Liver (tissue), 3 donors: ENCODE data around the gene PABPC5.

ENCODE experiments used
- EGR1 ChIP-seq, 2 donors: IDR thresholded peaks; 2 replicates each; pipeline ENCODE4 v1.6.1; 2016 to 2018; ENCODE audit warnings: antibody characterized with exemption in 2 of 2, low read depth in 2 of 2
- GABPA ChIP-seq, 2 donors: IDR thresholded peaks in 1 of 2; conservative IDR thresholded peaks in 1 of 2; 2 replicates each; pipeline ENCODE4 v1.6.1; 2016; ENCODE audit warnings: antibody characterized with exemption in 2 of 2, mild to moderate bottlenecking in 1 of 2, moderate library complexity in 1 of 2
- HNF4A ChIP-seq, 2 donors: conservative IDR thresholded peaks; 2 replicates each; pipeline ENCODE4 v1.6.1; 2016; ENCODE audit warnings: antibody characterized with exemption in 2 of 2, mild to moderate bottlenecking in 2 of 2
- JUND ChIP-seq, 2 donors: IDR thresholded peaks; 2 replicates each; pipeline ENCODE4 v1.6.1; 2016; ENCODE audit warnings: antibody characterized with exemption in 2 of 2
- NR2F2 ChIP-seq: IDR thresholded peaks from 2 replicates; pipeline ENCODE4 v1.6.1; 2016; ENCODE audit warnings: antibody characterized with exemption
- RAD21 ChIP-seq, 2 donors: IDR thresholded peaks; 2 replicates each; pipeline ENCODE4 v1.6.1; 2016; ENCODE audit warnings: antibody characterized with exemption in 2 of 2, mild to moderate bottlenecking in 2 of 2
- SP1 ChIP-seq: IDR thresholded peaks from 2 replicates; pipeline ENCODE4 v1.6.1; 2018; ENCODE audit warnings: antibody characterized with exemption, mild to moderate bottlenecking
- TAF1 ChIP-seq: conservative IDR thresholded peaks from 2 replicates; pipeline ENCODE4 v1.6.1; 2016; ENCODE audit warnings: antibody characterized with exemption, mild to moderate bottlenecking
- YY1 ChIP-seq: IDR thresholded peaks from 2 replicates; pipeline ENCODE4 v1.6.1; 2016; ENCODE audit warnings: antibody characterized with exemption, mild to moderate bottlenecking
- TF ChIP-seq, protein P1 (sequence below): fragments of 150-350 bp; IDR thresholded peaks from 2 replicates; pipeline ENCODE4 v1.5.1; 2017; ENCODE audit warnings: improper control_type of control experiment, low read depth, low read length; ENCODE audit not compliant: missing input control
- TF ChIP-seq, protein P2 (sequence below): IDR thresholded peaks from 2 replicates; pipeline ENCODE4 v1.6.1; 2016; ENCODE audit warnings: antibody characterized with exemption
- TF ChIP-seq, protein P3 (sequence below): IDR thresholded peaks from 2 replicates; pipeline ENCODE4 v1.6.1; 2016; ENCODE audit warnings: antibody characterized with exemption
- TF ChIP-seq, protein P4 (sequence below): IDR thresholded peaks from 2 replicates; pipeline ENCODE4 v1.6.1; 2016; ENCODE audit warnings: antibody characterized with exemption, mild to moderate bottlenecking
- donor health status: healthy.
- donor health status: healthy.

DNA sequence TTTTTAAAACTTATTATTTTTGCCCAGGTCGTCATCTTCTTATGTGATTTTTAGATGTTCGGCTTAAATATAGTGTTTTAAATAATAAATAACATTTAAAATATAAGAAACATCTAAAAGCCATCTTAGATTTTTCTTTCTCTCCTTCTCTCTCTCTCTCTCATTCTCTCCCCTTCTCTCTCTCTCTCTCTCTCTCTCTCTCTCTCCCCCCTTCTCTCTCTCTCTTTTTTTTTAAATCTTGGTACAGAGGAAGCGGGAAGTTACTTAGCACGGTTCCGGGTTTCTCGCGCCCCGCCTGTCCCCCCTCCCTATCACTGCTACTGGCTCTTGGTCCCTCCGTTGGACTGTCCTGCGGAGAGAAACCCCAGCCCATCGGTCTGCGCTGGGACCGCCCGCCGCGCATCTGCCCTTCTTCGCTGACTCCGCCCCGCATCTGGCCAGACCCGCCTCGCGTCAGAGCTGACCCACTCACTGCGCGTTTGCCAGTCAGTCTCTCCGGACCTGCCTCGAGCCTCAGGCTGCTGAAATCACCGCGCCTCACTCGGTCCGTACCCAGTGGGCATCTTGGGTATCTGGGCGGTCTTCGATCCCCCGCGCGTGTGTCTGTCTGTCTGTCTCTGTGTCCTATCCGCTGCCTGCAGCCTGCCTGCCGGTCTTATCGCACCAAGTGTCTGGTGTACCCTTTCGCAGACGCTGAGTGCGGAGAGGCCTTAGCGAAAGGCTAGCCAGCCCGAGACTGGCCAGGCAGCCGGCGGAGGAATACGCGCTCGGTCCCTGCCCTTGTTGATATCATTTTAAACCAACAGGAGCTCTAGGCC, at the start of gene PABPC5:
- TF ChIP-seq, protein P1, sequence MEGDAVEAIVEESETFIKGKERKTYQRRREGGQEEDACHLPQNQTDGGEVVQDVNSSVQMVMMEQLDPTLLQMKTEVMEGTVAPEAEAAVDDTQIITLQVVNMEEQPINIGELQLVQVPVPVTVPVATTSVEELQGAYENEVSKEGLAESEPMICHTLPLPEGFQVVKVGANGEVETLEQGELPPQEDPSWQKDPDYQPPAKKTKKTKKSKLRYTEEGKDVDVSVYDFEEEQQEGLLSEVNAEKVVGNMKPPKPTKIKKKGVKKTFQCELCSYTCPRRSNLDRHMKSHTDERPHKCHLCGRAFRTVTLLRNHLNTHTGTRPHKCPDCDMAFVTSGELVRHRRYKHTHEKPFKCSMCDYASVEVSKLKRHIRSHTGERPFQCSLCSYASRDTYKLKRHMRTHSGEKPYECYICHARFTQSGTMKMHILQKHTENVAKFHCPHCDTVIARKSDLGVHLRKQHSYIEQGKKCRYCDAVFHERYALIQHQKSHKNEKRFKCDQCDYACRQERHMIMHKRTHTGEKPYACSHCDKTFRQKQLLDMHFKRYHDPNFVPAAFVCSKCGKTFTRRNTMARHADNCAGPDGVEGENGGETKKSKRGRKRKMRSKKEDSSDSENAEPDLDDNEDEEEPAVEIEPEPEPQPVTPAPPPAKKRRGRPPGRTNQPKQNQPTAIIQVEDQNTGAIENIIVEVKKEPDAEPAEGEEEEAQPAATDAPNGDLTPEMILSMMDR: no peak
- TF ChIP-seq SP1 (no peak), HNF4A (conservative IDR thresholded peaks at IDR 0.05) (no peak), TAF1 (no peak), RAD21 (IDR thresholded peaks at IDR 0.05) (no peak), EGR1 (IDR thresholded peaks at IDR 0.05; ENCODE audit: low read depth in 2 of 2) (no peak), GABPA (IDR thresholded peaks at IDR 0.05 in 1 of 2, conservative IDR thresholded peaks at IDR 0.05 in 1 of 2) (no peak), NR2F2 (no peak), YY1 (no peak), JUND (IDR thresholded peaks at IDR 0.05) (no peak)
- TF ChIP-seq, protein P2, sequence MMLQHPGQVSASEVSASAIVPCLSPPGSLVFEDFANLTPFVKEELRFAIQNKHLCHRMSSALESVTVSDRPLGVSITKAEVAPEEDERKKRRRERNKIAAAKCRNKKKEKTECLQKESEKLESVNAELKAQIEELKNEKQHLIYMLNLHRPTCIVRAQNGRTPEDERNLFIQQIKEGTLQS: no peak
- TF ChIP-seq, protein P3, sequence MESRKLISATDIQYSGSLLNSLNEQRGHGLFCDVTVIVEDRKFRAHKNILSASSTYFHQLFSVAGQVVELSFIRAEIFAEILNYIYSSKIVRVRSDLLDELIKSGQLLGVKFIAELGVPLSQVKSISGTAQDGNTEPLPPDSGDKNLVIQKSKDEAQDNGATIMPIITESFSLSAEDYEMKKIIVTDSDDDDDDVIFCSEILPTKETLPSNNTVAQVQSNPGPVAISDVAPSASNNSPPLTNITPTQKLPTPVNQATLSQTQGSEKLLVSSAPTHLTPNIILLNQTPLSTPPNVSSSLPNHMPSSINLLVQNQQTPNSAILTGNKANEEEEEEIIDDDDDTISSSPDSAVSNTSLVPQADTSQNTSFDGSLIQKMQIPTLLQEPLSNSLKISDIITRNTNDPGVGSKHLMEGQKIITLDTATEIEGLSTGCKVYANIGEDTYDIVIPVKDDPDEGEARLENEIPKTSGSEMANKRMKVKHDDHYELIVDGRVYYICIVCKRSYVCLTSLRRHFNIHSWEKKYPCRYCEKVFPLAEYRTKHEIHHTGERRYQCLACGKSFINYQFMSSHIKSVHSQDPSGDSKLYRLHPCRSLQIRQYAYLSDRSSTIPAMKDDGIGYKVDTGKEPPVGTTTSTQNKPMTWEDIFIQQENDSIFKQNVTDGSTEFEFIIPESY: no peak
- TF ChIP-seq, protein P4, sequence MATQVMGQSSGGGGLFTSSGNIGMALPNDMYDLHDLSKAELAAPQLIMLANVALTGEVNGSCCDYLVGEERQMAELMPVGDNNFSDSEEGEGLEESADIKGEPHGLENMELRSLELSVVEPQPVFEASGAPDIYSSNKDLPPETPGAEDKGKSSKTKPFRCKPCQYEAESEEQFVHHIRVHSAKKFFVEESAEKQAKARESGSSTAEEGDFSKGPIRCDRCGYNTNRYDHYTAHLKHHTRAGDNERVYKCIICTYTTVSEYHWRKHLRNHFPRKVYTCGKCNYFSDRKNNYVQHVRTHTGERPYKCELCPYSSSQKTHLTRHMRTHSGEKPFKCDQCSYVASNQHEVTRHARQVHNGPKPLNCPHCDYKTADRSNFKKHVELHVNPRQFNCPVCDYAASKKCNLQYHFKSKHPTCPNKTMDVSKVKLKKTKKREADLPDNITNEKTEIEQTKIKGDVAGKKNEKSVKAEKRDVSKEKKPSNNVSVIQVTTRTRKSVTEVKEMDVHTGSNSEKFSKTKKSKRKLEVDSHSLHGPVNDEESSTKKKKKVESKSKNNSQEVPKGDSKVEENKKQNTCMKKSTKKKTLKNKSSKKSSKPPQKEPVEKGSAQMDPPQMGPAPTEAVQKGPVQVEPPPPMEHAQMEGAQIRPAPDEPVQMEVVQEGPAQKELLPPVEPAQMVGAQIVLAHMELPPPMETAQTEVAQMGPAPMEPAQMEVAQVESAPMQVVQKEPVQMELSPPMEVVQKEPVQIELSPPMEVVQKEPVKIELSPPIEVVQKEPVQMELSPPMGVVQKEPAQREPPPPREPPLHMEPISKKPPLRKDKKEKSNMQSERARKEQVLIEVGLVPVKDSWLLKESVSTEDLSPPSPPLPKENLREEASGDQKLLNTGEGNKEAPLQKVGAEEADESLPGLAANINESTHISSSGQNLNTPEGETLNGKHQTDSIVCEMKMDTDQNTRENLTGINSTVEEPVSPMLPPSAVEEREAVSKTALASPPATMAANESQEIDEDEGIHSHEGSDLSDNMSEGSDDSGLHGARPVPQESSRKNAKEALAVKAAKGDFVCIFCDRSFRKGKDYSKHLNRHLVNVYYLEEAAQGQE: no peak
